PC-9 (cell line): ENCODE measurements around the gene FBXO33.

Source experiments
- CTCF ChIP-seq: fragments of 200-600 bp; sonication (generic); conservative IDR thresholded peaks from 2 replicates; pipeline ENCODE4 v1.6.1; 2017; ENCODE audit warnings: mixed run types, antibody characterized with exemption, mild to moderate bottlenecking, moderate library complexity
- EZH2 ChIP-seq: fragments of 200-600 bp; sonication (generic); IDR thresholded peaks from 2 replicates; pipeline ENCODE4 v1.8.0; 2017; ENCODE audit warnings: antibody characterized with exemption, low read depth

- TF ChIP-seq CTCF (no peak), EZH2 (no peak)
Observed at GRCh38 chr14:39384177-39384576, 48.1 kb downstream of the FBXO33 start.
